Smooth muscle cell (in vitro differentiated cells): ENCODE measurements around the gene APPL2. TPM values are rescaled to one million over a fixed set of nuclear protein-coding genes. Genes with fewer than 3 reads are reported as not detected.
A peak's percentile ranks its signal among the peaks of the same experiment; 100 is the strongest.

Source experiments
- DNase-seq: peaks from one replicate; lab custom pipeline; 2025; ENCODE audit not compliant: unreplicated experiment; lab: John Stamatoyannopoulos, UW
- H2AFZ ChIP-seq: fragments of 200-600 bp; sonication (generic); 2 replicates; pipeline ENCODE4 v1.6.0; 2016; ENCODE audit warnings: antibody characterized with exemption, low read depth, mild to moderate bottlenecking
- H3F3A ChIP-seq: fragments of 200-600 bp; sonication (generic); 2 replicates; pipeline ENCODE4 v1.6.0; 2017; ENCODE audit warnings: antibody characterized with exemption, low read depth
- H3K27ac ChIP-seq: fragments of 200-600 bp; sonication (generic); 2 replicates; pipeline ENCODE4 v1.5.1; 2016; ENCODE audit warnings: low read depth, mild to moderate bottlenecking
- H3K27me3 ChIP-seq: fragments of 200-600 bp; sonication (generic); 2 replicates; pipeline ENCODE4 v1.6.1; 2016; ENCODE audit warnings: low read depth, mild to moderate bottlenecking
- H3K36me3 ChIP-seq: fragments of 200-600 bp; sonication (generic); 2 replicates; pipeline ENCODE4 v1.5.1; 2016; ENCODE audit warnings: low read depth
- H3K4me1 ChIP-seq: fragments of 200-600 bp; sonication (generic); 2 replicates; pipeline ENCODE4 v1.5.1; 2016; ENCODE audit warnings: low read depth
- H3K4me2 ChIP-seq: fragments of 200-600 bp; sonication (generic); 2 replicates; pipeline ENCODE4 v1.6.0; 2016; ENCODE audit warnings: mild to moderate bottlenecking
- H3K4me3 ChIP-seq: fragments of 200-600 bp; sonication (generic); 2 replicates; pipeline ENCODE4 v1.5.1; 2016; ENCODE audit warnings: mild to moderate bottlenecking
- H3K79me2 ChIP-seq: fragments of 200-600 bp; sonication (generic); 2 replicates; pipeline ENCODE4 v1.6.0; 2016; ENCODE audit warnings: low read depth, mild to moderate bottlenecking
- H3K9ac ChIP-seq: fragments of 200-600 bp; sonication (generic); 2 replicates; pipeline ENCODE4 v1.6.0; 2016; ENCODE audit warnings: low read depth
- H3K9me3 ChIP-seq: fragments of 200-600 bp; sonication (generic); replicated peaks from 2 replicates; pipeline ENCODE4 v1.5.1; 2016; ENCODE audit warnings: low read depth
- H4K20me1 ChIP-seq: fragments of 200-600 bp; sonication (generic); 2 replicates; pipeline ENCODE4 v1.6.0; 2016; ENCODE audit warnings: low read depth
- CTCF ChIP-seq: fragments of 200-600 bp; sonication (generic); IDR thresholded peaks from 2 replicates; pipeline ENCODE4 v1.5.1; 2017; ENCODE audit warnings: borderline replicate concordance, mild to moderate bottlenecking, antibody characterized with exemption; ENCODE audit not compliant: insufficient read depth, poor library complexity, severe bottlenecking
- WGBS: methylation state at CpG from one replicate; pipeline ENCODE4 v1.1.7; 2016; ENCODE audit warnings: low lambda C conversion rate; 5-methylcytosine and 5-hydroxymethylcytosine counted together
- polyA plus RNA-seq: library from polyadenylated mRNA; unstranded; fragments of >200 nt; fragmentation: Nextera tagmentation; extraction: Ambion mirVana; gene quantifications from 2 replicates; pipeline ENCODE4 v1.2.1, GENCODE V29; 2016
- total RNA-seq: library from RNA; depleted of rRNA; stranded (reverse); fragments of >200 nt; gene quantifications from 2 replicates; pipeline ENCODE4 v1.2.3, GENCODE V29; 2014

Gene APPL2
- total and polyA plus RNA-seq, 2 experiments from 2014 or later = 19.8 to 22.4 TPM

GRCh38 chr12:105280966-105281693 lies 45.2 kb upstream of the APPL2 start:
- Histone ChIP-seq H3K9me3 (no peaks in the 10 kb centered on the region), H3K4me2 (no peak overlapping the region), H3K9ac (no peak overlapping the region), H3K4me1 (no peaks in the 10 kb centered on the region), H3K27ac (no peak overlapping the region), H3K27me3 (peaks cover 4% of the 10 kb centered on the region), H3K79me2 (no peaks in the 10 kb centered on the region), H2AFZ (no peak overlapping the region), H3F3A (no peaks in the 10 kb centered on the region), H3K36me3 (no peaks in the 10 kb centered on the region), H4K20me1 (no peaks in the 10 kb centered on the region), H3K4me3 (no peak overlapping the region)
- TF ChIP-seq CTCF = no peak
- no peak for DNase-seq
- 88% methylated on average over 6 of the region's 6 CpGs for WGBS

- Histone ChIP-seq H3K4me2 (no peak overlapping the region), H3K27ac (no peak overlapping the region), H3F3A (no peaks in the 10 kb centered on the region), H3K27me3 (no peaks in the 10 kb centered on the region), H3K36me3 (no peaks in the 10 kb centered on the region), H3K9me3 (no peaks in the 10 kb centered on the region), H3K9ac (no peak overlapping the region), H3K4me1 (no peaks in the 10 kb centered on the region), H3K4me3 (no peak overlapping the region), H4K20me1 (no peaks in the 10 kb centered on the region), H2AFZ (no peak overlapping the region), H3K79me2 (no peaks in the 10 kb centered on the region)
- TF ChIP-seq CTCF = peak; percentile 65
- WGBS = 81% methylated on average over 6 of the region's 6 CpGs
- no peak for DNase-seq
Observed at GRCh38 chr12:105279460-105280056, 43.6 kb upstream of the APPL2 start.

- DNase-seq = no peak
- no peak overlapping the region for H3K27ac ChIP-seq
- TF ChIP-seq CTCF = peak; percentile 17
- no peaks in the 10 kb centered on the region for H3K9me3 ChIP-seq
- 72% methylated on average over 4 of the region's 4 CpGs for WGBS
- no peak overlapping the region for H3K4me3 ChIP-seq
- H2AFZ ChIP-seq = no peak overlapping the region
- H3K27me3 ChIP-seq = no peaks in the 10 kb centered on the region
- no peaks in the 10 kb centered on the region for H3K4me1 ChIP-seq
- H3K79me2 ChIP-seq = no peaks in the 10 kb centered on the region
- no peak overlapping the region for H3K9ac ChIP-seq
- H3K4me2 ChIP-seq = no peak overlapping the region
- no peaks in the 10 kb centered on the region for H4K20me1 ChIP-seq
- H3K36me3 ChIP-seq = no peaks in the 10 kb centered on the region
- no peaks in the 10 kb centered on the region for H3F3A ChIP-seq
Observed at GRCh38 chr12:105278043-105278697, 42.2 kb upstream of the APPL2 start.
